NCI-H2107 (cell line): ENCODE measurements around the gene MAG.
"Not testable (repeated sequence)": the region's sequence is repeated elsewhere in the genome, so short reads cannot be mapped to it uniquely, and the experiment has no call there.

Source experiments
- DNase-seq: peaks from one replicate; lab custom pipeline; 2025; lab: John Stamatoyannopoulos, UW

The MAG gene

DNA sequence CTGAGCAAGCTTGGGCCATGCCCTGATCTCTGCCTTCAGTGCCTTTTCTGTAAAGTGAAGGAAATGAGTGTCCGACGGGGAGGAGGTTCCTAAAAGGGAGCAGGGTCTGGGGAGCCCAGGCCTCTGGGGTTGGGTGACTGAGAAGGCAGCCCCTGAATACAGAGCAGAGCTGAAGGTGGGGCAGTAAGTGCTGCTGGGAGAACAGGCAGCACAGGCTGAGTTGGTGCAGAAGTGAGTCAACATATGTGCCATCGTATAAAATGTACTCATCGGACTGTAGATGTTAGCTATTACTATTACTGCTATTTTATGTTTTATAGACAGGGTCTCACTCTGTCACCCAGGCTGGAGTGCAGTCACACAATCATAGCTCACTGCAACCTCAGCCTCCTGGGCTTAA is 10.7 kb upstream of the MAG start:
- DNase-seq = no peak

- DNase-seq = no peak
Observed at GRCh38 chr19:35284153-35285094, 7.5 kb upstream of the MAG start.

DNA sequence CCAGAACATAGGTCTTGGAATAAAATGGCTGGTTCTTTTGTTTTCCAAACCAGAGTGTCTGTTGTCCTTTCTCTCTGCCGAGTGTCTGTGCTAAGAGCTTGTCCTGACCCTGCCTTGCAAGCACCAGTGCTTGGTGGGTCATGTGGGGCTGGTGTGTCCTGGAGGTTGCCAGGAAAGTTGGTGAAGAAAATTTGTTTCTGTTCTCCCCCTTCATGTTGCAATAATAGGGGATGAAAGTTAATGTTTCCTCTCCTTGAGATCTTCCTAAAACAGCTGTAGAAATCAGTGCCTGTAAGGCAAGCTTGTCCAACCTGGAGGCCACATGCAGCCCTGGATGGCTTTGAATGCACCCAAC is 6.9 kb upstream of the MAG start:
- no peak for DNase-seq

- DNase-seq = not testable (repeated sequence)
Observed at GRCh38 chr19:35285465-35285864, 6.5 kb upstream of the MAG start.

DNA sequence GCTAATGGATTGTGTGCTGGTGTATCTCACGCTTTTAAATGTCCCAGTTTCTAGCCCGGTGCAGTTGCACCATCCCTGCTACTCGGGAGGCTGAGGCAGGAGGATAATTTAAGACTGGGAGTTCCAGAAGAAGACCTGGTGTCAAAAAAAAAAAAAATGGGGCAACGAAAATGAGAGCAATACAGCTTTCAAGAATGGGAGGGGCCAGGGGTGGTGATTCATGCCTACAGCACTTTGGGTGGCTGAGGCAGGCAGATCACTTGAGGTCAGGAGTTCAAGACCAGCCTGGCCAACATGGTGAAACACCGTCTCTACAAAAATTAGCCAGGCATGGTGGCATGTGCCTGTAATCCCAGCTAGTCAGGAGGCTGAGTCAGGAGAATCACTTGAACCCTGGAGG is 5.9 kb upstream of the MAG start:
- DNase-seq = not testable (repeated sequence)

- DNase-seq = no peak
Observed at GRCh38 chr19:35287713-35288112, 4.2 kb upstream of the MAG start.

DNA sequence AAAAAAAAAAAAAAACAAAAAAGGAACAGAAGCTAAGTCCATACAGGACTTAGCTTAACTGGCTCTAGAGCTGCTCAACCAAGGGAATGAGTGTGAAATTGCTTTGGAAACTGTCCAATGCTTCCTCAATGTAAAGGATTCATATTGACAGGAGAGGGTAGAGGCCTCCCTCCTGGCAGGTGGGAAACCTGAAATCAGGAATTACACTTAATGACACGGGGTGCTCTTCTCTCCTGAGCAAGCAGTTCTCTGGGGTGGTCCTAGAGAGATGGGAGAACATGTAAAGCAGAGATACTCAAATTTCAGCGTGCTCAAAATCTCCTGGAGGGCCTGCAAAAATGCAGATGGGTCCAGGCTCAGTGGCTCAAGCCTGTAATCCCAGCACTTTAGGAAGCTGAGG is 3.6 kb upstream of the MAG start:
- DNase-seq = no peak

GRCh38 chr19:35288906-35289305 is 3.1 kb upstream of the MAG start:
- no peak for DNase-seq

DNA sequence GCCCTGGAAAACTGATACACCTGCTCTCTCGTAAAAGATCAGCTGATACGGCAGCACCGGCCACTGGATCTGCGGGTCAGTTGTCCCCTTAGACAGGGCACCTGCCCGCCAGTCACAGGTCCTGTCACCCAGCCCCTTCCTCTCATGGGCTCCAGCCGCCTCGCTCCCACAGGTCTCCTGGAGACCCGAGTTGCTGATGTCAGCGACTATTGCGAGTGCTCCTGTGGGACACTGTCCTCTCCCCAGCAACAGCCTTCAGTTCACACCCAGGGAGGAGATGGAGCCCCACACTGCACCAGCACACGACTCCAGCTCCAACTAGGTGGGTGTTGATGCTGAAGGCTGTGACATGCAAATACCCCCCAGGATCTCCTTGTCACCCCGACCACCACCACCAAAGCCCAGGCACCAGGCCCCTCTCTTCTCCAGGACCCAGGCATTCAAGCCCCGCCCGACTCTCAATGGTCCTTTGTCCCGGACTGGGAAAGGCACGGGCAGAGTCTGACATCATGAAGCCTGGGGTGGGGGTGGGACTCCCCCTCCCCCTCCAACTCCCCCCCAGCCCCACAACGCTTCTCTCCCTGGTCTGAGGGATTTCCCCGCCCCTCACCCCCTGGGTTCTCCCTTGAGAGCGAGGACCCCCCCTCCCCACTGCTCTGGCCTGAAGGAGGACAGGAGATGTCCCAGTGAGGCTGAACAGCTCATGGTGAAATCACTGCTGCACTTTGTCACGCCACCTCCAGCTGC is 1.4 kb upstream of the MAG start:
- no peak for DNase-seq

DNA sequence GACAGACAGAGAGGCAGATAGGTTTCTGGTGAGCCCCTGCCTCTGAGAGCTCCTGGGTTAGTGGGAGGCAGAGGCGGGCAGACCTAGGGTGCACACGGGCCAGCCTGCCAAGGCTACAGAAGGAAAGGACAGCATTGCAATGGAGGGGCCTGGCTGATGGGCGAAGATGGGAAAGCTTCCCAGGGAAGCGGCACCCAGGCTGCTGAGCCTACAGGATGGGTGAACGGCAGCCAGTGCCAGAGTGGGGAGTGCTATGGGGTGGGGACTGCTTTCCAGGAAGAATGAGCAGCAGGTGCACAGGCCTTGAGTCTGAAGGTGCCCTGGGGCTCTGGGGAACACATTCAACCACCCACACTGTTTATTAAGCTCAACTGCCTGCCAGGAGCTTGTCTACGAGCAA is 702 bp upstream of the MAG start:
- DNase-seq = no peak

GRCh38 chr19:35292421-35293362 is 731 bp downstream of the MAG start:
- no peak for DNase-seq

DNA sequence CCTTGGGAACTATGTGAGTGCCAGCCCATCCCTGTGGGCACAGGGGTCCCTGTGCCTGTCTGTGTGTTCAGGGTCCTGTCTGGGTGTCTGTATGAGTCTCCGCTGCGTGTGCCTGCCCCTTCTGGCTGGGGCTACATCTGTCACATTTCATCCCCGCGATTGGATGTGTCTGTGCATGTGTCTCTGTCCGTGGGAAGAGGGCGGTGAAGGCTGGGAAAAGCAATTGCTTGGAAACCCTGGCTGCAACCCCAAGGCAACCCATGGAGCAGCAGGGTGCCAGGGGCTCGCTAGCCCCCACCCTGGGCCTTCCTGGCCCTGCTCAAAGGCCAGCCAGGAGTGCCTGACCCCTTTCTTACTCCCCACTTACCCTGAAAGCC is 1.4 kb downstream of the MAG start:
- DNase-seq = no peak

- DNase-seq = no peak
Observed at GRCh38 chr19:35293808-35294207, 1.8 kb downstream of the MAG start.

GRCh38 chr19:35294328-35294727 is 2.4 kb downstream of the MAG start:
- DNase-seq = no peak

DNA sequence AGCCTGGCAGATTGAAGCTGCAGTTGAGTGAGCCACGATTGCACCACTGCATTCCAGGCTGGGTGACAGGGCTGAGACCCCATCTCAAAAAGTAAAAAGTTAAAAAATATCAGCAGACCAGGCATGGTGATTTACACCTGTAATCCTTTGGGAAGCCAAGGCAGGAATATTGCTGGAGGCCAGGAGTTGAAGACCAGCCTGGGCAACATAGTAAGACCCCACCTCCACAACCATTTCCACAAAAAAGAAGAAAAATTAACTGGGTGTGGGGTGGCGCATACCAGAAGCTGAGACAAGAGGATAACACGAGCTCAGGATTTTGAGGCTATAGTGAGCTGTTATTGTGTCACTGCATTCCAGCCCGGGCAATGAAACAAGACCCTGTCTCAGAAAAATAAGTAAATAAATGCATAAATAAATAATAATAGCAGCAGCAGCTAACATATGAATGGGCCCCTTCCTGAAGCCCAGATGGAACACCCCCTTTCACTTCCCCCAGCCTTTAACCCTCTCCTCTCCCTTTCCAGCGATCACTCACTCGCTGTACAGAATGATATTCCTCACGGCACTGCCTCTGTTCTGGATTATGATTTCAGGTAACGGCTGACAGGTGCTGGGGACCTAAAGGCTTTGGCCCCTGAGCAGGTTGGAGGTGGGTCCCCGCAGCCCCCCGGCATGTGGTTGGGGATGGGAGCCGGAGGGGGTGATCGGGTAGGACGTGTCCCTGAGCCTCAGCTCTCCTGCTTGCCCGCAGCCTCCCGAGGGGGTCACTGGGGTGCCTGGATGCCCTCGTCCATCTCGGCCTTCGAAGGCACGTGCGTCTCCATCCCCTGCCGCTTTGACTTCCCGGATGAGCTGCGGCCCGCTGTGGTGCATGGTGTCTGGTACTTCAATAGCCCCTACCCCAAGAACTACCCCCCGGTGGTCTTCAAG is 3.2 kb downstream of the MAG start:
- no peak for DNase-seq

GRCh38 chr19:35295792-35296462 is 4.0 kb downstream of the MAG start:
- no peak for DNase-seq

- DNase-seq = no peak
Observed at GRCh38 chr19:35296644-35297514, 4.9 kb downstream of the MAG start.

- DNase-seq = no peak
Observed at GRCh38 chr19:35297515-35297848, 5.5 kb downstream of the MAG start.

DNA sequence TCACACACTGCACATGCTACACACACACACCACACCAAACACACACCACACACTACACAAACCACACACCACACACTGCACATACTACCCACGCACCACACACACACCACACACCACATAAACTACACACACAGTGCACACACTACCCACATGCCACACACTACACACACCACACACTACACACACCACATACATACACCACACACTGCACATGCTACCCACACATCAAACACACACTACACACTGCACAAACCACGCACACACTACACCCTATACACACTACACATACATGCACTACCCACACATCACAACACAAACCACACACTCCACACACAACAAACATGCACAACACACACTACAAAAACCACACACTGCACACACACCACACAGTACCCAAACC is 6.0 kb downstream of the MAG start:
- DNase-seq = no peak

GRCh38 chr19:35298561-35298972 is 6.6 kb downstream of the MAG start:
- DNase-seq = no peak
